ENCODE measurements around the gene GPD2. TPM values are rescaled to one million over a fixed set of nuclear protein-coding genes. Genes with fewer than 3 reads are reported as not detected.

GPD2 gene
- total RNA-seq, 4 donors from 2014 or later: 78.0 to 127 (median 105) TPM

GRCh38 chr2:156401861-156402260 is 34.3 kb upstream of the GPD2 start:
- no peak for DNase-seq
- Histone ChIP-seq H3K4me3 (replicated peaks in 1 of 3) (no peak overlapping the region), H3K36me3 (no peaks in the 10 kb centered on the region), H3K27ac (no peak overlapping the region), H3K4me1 (peaks cover 10 to 12% of the 10 kb centered on the region in 2 donors), H3K9me3 (no peaks in the 10 kb centered on the region), H3K27me3 (no peaks in the 10 kb centered on the region)
- 85 to 87% methylated on average over 5 of the region's 5 CpGs for WGBS, 2 donors
- no peak for TF ChIP-seq POLR2A (IDR thresholded peaks at IDR 0.05)
- TF ChIP-seq CTCF (IDR thresholded peaks at IDR 0.05): no peak
- intact Hi-C loops (cut with DNase I): no loop called here

- H3K36me3 ChIP-seq: no peaks in the 10 kb centered on the region
- H3K9me3 ChIP-seq: no peaks in the 10 kb centered on the region
- no peak overlapping the region for H3K27ac ChIP-seq
- 31 to 49% methylated on average over 3 of the region's 3 CpGs for WGBS, 2 donors
- peak; percentile 33 to 46 for DNase-seq
- no peaks in the 10 kb centered on the region for H3K4me1 ChIP-seq
- intact Hi-C loops (cut with DNase I): no loop called here
- H3K4me3 ChIP-seq (replicated peaks in 1 of 3): no peak overlapping the region
- no peak for TF ChIP-seq POLR2A (IDR thresholded peaks at IDR 0.05)
- no peak for TF ChIP-seq CTCF (IDR thresholded peaks at IDR 0.05)
- H3K27me3 ChIP-seq: no peaks in the 10 kb centered on the region
These were observed 30.6 kb upstream of the GPD2 start for GRCh38 chr2:156405586-156405985.

GRCh38 chr2:156411835-156412234 is 24.3 kb upstream of the GPD2 start:
- H3K36me3 ChIP-seq: no peaks in the 10 kb centered on the region
- intact Hi-C loops (cut with DNase I): no loop called here

GRCh38 chr2:156421851-156422250 is 14.3 kb upstream of the GPD2 start:
- DNase-seq: no peak
- no peaks in the 10 kb centered on the region for H3K9me3 ChIP-seq
- TF ChIP-seq POLR2A (IDR thresholded peaks at IDR 0.05): no peak
- TF ChIP-seq CTCF (IDR thresholded peaks at IDR 0.05): no peak
- no peaks in the 10 kb centered on the region for H3K36me3 ChIP-seq
- H3K4me3 ChIP-seq (replicated peaks in 1 of 3): no peak overlapping the region
- no peaks in the 10 kb centered on the region for H3K4me1 ChIP-seq
- intact Hi-C loops (cut with DNase I): no loop called here
- H3K27ac ChIP-seq: no peak overlapping the region
- WGBS, 2 donors: 89 to 97% methylated on average over 1 of the region's 1 CpG
- no peaks in the 10 kb centered on the region for H3K27me3 ChIP-seq

More at GRCh38 chr2:156411835-156412234, 24.3 kb upstream of the GPD2 start:
- no peak for DNase-seq
- Histone ChIP-seq H3K9me3 (no peaks in the 10 kb centered on the region), H3K4me3 (replicated peaks in 1 of 3) (no peak overlapping the region), H3K27me3 (no peaks in the 10 kb centered on the region), H3K4me1 (no peaks in the 10 kb centered on the region), H3K27ac (no peak overlapping the region)
- TF ChIP-seq CTCF (IDR thresholded peaks at IDR 0.05) (no peak), POLR2A (IDR thresholded peaks at IDR 0.05) (no peak)
- WGBS, 2 donors: 96 to 97% methylated on average over 4 of the region's 4 CpGs

- Histone ChIP-seq H3K27ac (no peak overlapping the region), H3K4me3 (replicated peaks in 1 of 3) (no peak overlapping the region), H3K27me3 (no peaks in the 10 kb centered on the region), H3K4me1 (no peaks in the 10 kb centered on the region), H3K36me3 (no peaks in the 10 kb centered on the region), H3K9me3 (no peaks in the 10 kb centered on the region)
- intact Hi-C loops (cut with DNase I): no loop called here
- TF ChIP-seq CTCF (IDR thresholded peaks at IDR 0.05): no peak
- DNase-seq: no peak
- WGBS, 2 donors: 82% methylated on average over 8 of the region's 8 CpGs
These were observed 12.4 kb upstream of the GPD2 start for GRCh38 chr2:156423674-156424282.
